Dermis microvascular lymphatic vessel endothelial cell (primary cell): ENCODE data around the gene EDC3. TPM values are rescaled to one million over a fixed set of nuclear protein-coding genes. Genes with fewer than 3 reads are reported as not detected.

Experiments used
- DNase-seq, 2 donors: peaks; one replicate each; pipeline versions ENCODE4 v3.0.0 to v3.0.0-alpha.2; 2010; ENCODE audit warnings: low read depth in 2 of 2
- total RNA-seq: library from RNA; depleted of rRNA; stranded (reverse); fragments of >200 nt; gene quantifications from 2 replicates; pipeline ENCODE4 v1.2.1, GENCODE V29; 2014

The EDC3 gene
- total RNA-seq, 1 donor from 2014 or later: 13.0 TPM

- no peak for DNase-seq
These were observed 68.8 kb downstream of the EDC3 start for GRCh38 chr15:74626752-74627692.

GRCh38 chr15:74626336-74626735 is 69.5 kb downstream of the EDC3 start:
- no peak for DNase-seq

GRCh38 chr15:74625693-74626092 is 70.1 kb downstream of the EDC3 start:
- no peak for DNase-seq

- DNase-seq: no peak
These were observed 71.7 kb downstream of the EDC3 start for GRCh38 chr15:74624020-74624602.

GRCh38 chr15:74622758-74623157 is 73.1 kb downstream of the EDC3 start:
- DNase-seq: no peak

- DNase-seq: no peak
These were observed 73.9 kb downstream of the EDC3 start for GRCh38 chr15:74621936-74622335.

- no peak for DNase-seq
These were observed 74.3 kb downstream of the EDC3 start for GRCh38 chr15:74621546-74621920.

GRCh38 chr15:74620636-74621545 is 74.9 kb downstream of the EDC3 start:
- peak; percentile 68 to 83 for DNase-seq

- no peak for DNase-seq
These were observed 75.7 kb downstream of the EDC3 start for GRCh38 chr15:74619916-74620635.

GRCh38 chr15:74618841-74619596 is 76.8 kb downstream of the EDC3 start:
- no peak for DNase-seq

GRCh38 chr15:74616996-74617395 is 78.8 kb downstream of the EDC3 start:
- DNase-seq: no peak

- DNase-seq: peak; percentile 26 to 69
These were observed 79.4 kb downstream of the EDC3 start for GRCh38 chr15:74616366-74616939.

GRCh38 chr15:74615508-74616365 is 80.1 kb downstream of the EDC3 start, which contains the start of gene CLK3:
CLK3 (plus strand) TSS chr15:74615836; CDS start chr15:74619197, 3,361 bp downstream.
- DNase-seq: peak; percentile 79 to 93

GRCh38 chr15:74614744-74615507 is 80.9 kb downstream of the EDC3 start:
- peak; percentile 14 to 76 for DNase-seq

GRCh38 chr15:74613953-74614743 is 81.7 kb downstream of the EDC3 start:
- no peak for DNase-seq

GRCh38 chr15:74613089-74613952 is 82.5 kb downstream of the EDC3 start:
- no peak for DNase-seq
